SK-N-SH (cell line): ENCODE data around the gene COL4A2. TPM values are rescaled to one million over a fixed set of nuclear protein-coding genes. Genes with fewer than 3 reads are reported as not detected.

Experiments used
- CTCF ChIA-PET: fragments of 300-600, 350-600 bp; formaldehyde crosslinking; extraction: SDS; loops from one replicate; lab custom pipeline; 2021; lab: Yijun Ruan, JAX
- POLR2A ChIA-PET: fragments of 350-600 bp; sonication (Branson Sonifier 250); formaldehyde crosslinking; extraction: SDS; loops from one replicate; lab custom pipeline; 2020; ENCODE audit warnings: antibody characterized with exemption, inconsistent platforms; lab: Yijun Ruan, JAX
- DNase-seq: peaks from one replicate; pipeline ENCODE4 v3.0.0; 2012
- H2AFZ ChIP-seq: fragments of 200-600 bp; sonication (generic); 2 replicates; pipeline ENCODE4 v1.8.1; 2016; ENCODE audit warnings: antibody characterized with exemption, mild to moderate bottlenecking, low read depth
- H3F3A ChIP-seq: fragments of 200-600 bp; sonication (generic); replicated peaks from 2 replicates; pipeline ENCODE3; 2016; ENCODE audit warnings: antibody characterized with exemption, mild to moderate bottlenecking; ENCODE audit not compliant: insufficient read depth
- H3K27ac ChIP-seq, 2 experiments: fragments of 200-500 bp in 1 of 2; fragments of 200-600 bp in 1 of 2; sonication (Bioruptor generic) in 1 of 2; sonication (generic), shearing (Covaris generic) in 1 of 2; 2 replicates each; pipeline versions ENCODE4 v1.5.1 to v1.6.1; 2014 to 2016; ENCODE audit warnings: low read depth in 2 of 2, inconsistent platforms in 1 of 2, low read length in 1 of 2, mild to moderate bottlenecking in 1 of 2, mixed read lengths in 1 of 2
- H3K27me3 ChIP-seq: fragments of 200-600 bp; sonication (generic), shearing (Covaris generic); 2 replicates; pipeline ENCODE4 v1.6.1; 2016; ENCODE audit warnings: mixed run types; ENCODE audit not compliant: insufficient read depth
- H3K36me3 ChIP-seq, 2 experiments: fragments of 200-500 bp in 1 of 2; fragments of 200-600 bp in 1 of 2; sonication (Bioruptor generic) in 1 of 2; sonication (generic) in 1 of 2; replicated peaks in 1 of 2; 2 replicates each; pipeline versions ENCODE3 to v1.5.1; 2014 to 2016; ENCODE audit warnings: low read length in 1 of 2, mild to moderate bottlenecking in 1 of 2; ENCODE audit not compliant: insufficient read depth in 2 of 2, control insufficient read depth in 1 of 2
- H3K4me1 ChIP-seq, 2 experiments: fragments of 200-500 bp in 1 of 2; fragments of 200-600 bp in 1 of 2; sonication (Bioruptor generic) in 1 of 2; sonication (generic), shearing (Covaris generic) in 1 of 2; 2 replicates each; pipeline versions ENCODE4 v1.5.1 to v1.6.1; 2014 to 2016; ENCODE audit warnings: low read depth in 1 of 2, low read length in 1 of 2, mixed run types in 1 of 2; ENCODE audit not compliant: insufficient read depth in 2 of 2, control insufficient read depth in 1 of 2
- H3K4me2 ChIP-seq: fragments of 200-600 bp; sonication (generic), shearing (Covaris generic); 2 replicates; pipeline ENCODE4 v1.6.1; 2017; ENCODE audit warnings: mixed run types
- H3K4me3 ChIP-seq, 2 experiments: fragments of 200-500 bp in 1 of 2; fragments of 200-600 bp in 1 of 2; sonication (Bioruptor generic) in 1 of 2; sonication (generic), shearing (Covaris generic) in 1 of 2; 2 replicates each; pipeline versions ENCODE4 v1.5.1 to v1.8.1; 2014 to 2016; ENCODE audit warnings: low read depth in 2 of 2, inconsistent platforms in 1 of 2, low read length in 1 of 2, mild to moderate bottlenecking in 1 of 2, mixed read lengths in 1 of 2, moderate library complexity in 1 of 2
- H3K79me2 ChIP-seq: fragments of 200-600 bp; sonication (generic); 2 replicates; pipeline ENCODE4 v1.8.1; 2017; ENCODE audit warnings: mild to moderate bottlenecking; ENCODE audit not compliant: insufficient read depth
- H3K9ac ChIP-seq: fragments of 200-600 bp; sonication (generic); 2 replicates; pipeline ENCODE4 v1.6.1; 2017; ENCODE audit warnings: mixed run types
- H3K9me2 ChIP-seq: fragments of 200-600 bp; sonication (generic); 2 replicates; pipeline ENCODE4 v1.6.1; 2017; ENCODE audit warnings: mixed run types
- H3K9me3 ChIP-seq: fragments of 200-600 bp; sonication (generic); 2 replicates; pipeline ENCODE4 v1.6.1; 2017; ENCODE audit warnings: mixed run types, mild to moderate bottlenecking, moderate library complexity
- H4K20me1 ChIP-seq: fragments of 200-600 bp; sonication (generic); 2 replicates; pipeline ENCODE4 v1.6.1; 2017; ENCODE audit warnings: mild to moderate bottlenecking, mixed run types; ENCODE audit not compliant: insufficient read depth
- ELF1 ChIP-seq: IDR thresholded peaks from 2 replicates; pipeline ENCODE4 v1.4.0; 2012
- FOXM1 ChIP-seq: IDR thresholded peaks from 2 replicates; pipeline ENCODE4 v1.4.0; 2012; ENCODE audit warnings: low read depth, mild to moderate bottlenecking
- GATA2 ChIP-seq: sonication (generic); formaldehyde crosslinking; IDR thresholded peaks from 2 replicates; pipeline ENCODE4 v1.5.0; 2020; ENCODE audit warnings: mild to moderate bottlenecking, missing genetic modification reagents
- JUND ChIP-seq: IDR thresholded peaks from 2 replicates; pipeline ENCODE4 v1.4.0; 2012
- MXI1 ChIP-seq: IDR thresholded peaks from 2 replicates; pipeline ENCODE4 v1.6.1; 2012; ENCODE audit warnings: mild to moderate bottlenecking, low read depth, low read length, improper control_type of control experiment
- NFIC ChIP-seq: IDR thresholded peaks from 2 replicates; pipeline ENCODE4 v1.4.0; 2012; ENCODE audit warnings: borderline replicate concordance
- SIN3A ChIP-seq: IDR thresholded peaks from 2 replicates; pipeline ENCODE4 v1.6.1; 2012; ENCODE audit warnings: low read depth, mild to moderate bottlenecking, low read length, moderate library complexity, borderline replicate concordance
- TAF1 ChIP-seq: IDR thresholded peaks from 2 replicates; pipeline ENCODE4 v1.6.1; 2012; ENCODE audit warnings: low read depth, mild to moderate bottlenecking, low read length, moderate library complexity, borderline replicate concordance
- WGBS: methylation state at CpG from one replicate; pipeline ENCODE4 v1.1.6; 2017; ENCODE audit warnings: low lambda C conversion rate; 5-methylcytosine and 5-hydroxymethylcytosine counted together
- polyA plus RNA-seq, 3 experiments: library from polyadenylated mRNA; depleted of rRNA; stranded (reverse); fragments of >200 nt; gene quantifications; 2 replicates each; pipeline ENCODE4 v1.2.3, GENCODE V29; 2012
- TF ChIP-seq, protein P1 (sequence below): IDR thresholded peaks from 2 replicates; pipeline ENCODE4 v1.4.0; 2012; ENCODE audit warnings: low read depth, borderline replicate concordance
- TF ChIP-seq, protein P2 (sequence below): IDR thresholded peaks from 2 replicates; pipeline ENCODE4 v1.6.1; 2012; ENCODE audit warnings: mild to moderate bottlenecking, low read depth, low read length, moderate library complexity

COL4A2 gene
- polyA plus RNA-seq, 1 of the 3 experiments (the other 2 are of a cell fraction), result 137 TPM

DNA sequence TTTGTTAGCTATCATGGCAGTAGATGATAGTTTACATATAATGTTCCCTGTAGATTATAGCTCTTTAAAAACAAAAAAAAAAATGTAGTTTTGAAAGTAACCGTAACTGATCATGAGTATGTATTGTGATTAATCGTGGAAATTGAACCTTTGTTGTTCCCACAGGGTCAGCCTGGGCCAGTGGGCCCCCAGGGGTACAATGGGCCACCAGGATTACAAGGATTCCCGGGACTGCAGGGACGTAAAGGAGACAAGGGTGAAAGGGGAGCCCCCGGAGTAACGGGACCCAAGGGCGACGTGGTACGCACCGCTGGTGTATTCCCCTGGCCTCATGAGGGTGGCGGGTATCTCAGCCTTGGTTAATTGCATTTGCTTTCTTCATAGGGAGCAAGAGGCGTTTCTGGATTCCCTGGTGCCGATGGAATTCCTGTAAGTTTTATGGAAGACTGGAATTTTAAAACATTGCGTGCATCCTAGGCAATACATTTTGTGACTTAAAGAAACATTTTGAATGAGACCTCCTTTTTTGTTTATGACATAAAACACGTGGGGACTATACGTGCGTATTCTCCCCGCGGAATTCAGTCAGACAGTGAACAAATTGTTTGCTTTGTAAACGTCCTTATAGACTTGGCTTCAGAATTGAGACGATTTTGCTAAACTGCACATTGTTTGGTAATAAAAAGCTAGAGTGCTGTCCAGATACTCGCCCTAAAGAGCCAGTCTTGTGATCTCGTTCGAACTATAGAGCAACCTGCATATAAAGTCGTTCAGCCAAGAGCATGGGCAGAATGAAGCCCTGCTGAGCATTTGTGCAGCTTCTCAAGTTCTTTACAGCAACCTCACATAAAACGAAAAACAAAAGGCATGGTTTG lies 117.7 kb downstream of the COL4A2 start:
- H3K9me3 ChIP-seq, result no peaks in the 10 kb centered on the region
- no peaks in the 10 kb centered on the region for H3K9me2 ChIP-seq
- H3K4me3 ChIP-seq, result no peak overlapping the region
- H3F3A ChIP-seq, result no peaks in the 10 kb centered on the region
- no peaks in the 10 kb centered on the region for H4K20me1 ChIP-seq
- H3K4me2 ChIP-seq, result no peak overlapping the region
- H3K9ac ChIP-seq, result no peak overlapping the region
- CTCF ChIA-PET, result no interaction called here
- peaks cover 3% of the 10 kb centered on the region; the same call in 1 of the 2 replicates for H3K79me2 ChIP-seq
- no peaks in the 10 kb centered on the region for H3K27me3 ChIP-seq
- no peak for TF ChIP-seq FOXM1
- TF ChIP-seq GATA2, result no peak
- TF ChIP-seq NFIC, result no peak
- TF ChIP-seq, protein P1, sequence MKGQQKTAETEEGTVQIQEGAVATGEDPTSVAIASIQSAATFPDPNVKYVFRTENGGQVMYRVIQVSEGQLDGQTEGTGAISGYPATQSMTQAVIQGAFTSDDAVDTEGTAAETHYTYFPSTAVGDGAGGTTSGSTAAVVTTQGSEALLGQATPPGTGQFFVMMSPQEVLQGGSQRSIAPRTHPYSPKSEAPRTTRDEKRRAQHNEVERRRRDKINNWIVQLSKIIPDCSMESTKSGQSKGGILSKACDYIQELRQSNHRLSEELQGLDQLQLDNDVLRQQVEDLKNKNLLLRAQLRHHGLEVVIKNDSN, result no peak
- TF ChIP-seq, protein P2, sequence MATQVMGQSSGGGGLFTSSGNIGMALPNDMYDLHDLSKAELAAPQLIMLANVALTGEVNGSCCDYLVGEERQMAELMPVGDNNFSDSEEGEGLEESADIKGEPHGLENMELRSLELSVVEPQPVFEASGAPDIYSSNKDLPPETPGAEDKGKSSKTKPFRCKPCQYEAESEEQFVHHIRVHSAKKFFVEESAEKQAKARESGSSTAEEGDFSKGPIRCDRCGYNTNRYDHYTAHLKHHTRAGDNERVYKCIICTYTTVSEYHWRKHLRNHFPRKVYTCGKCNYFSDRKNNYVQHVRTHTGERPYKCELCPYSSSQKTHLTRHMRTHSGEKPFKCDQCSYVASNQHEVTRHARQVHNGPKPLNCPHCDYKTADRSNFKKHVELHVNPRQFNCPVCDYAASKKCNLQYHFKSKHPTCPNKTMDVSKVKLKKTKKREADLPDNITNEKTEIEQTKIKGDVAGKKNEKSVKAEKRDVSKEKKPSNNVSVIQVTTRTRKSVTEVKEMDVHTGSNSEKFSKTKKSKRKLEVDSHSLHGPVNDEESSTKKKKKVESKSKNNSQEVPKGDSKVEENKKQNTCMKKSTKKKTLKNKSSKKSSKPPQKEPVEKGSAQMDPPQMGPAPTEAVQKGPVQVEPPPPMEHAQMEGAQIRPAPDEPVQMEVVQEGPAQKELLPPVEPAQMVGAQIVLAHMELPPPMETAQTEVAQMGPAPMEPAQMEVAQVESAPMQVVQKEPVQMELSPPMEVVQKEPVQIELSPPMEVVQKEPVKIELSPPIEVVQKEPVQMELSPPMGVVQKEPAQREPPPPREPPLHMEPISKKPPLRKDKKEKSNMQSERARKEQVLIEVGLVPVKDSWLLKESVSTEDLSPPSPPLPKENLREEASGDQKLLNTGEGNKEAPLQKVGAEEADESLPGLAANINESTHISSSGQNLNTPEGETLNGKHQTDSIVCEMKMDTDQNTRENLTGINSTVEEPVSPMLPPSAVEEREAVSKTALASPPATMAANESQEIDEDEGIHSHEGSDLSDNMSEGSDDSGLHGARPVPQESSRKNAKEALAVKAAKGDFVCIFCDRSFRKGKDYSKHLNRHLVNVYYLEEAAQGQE, result no peak
- TF ChIP-seq JUND, result no peak
- H2AFZ ChIP-seq, result no peak overlapping the region
- no peak for DNase-seq
- WGBS, result 91% methylated on average over 26 of the region's 26 CpGs
- peaks cover 17 to 41% of the 10 kb centered on the region in 2 experiments for H3K36me3 ChIP-seq
- no peaks in the 10 kb centered on the region for H3K4me1 ChIP-seq
- POLR2A ChIA-PET, result no interaction called here
- no peak overlapping the region for H3K27ac ChIP-seq

DNA sequence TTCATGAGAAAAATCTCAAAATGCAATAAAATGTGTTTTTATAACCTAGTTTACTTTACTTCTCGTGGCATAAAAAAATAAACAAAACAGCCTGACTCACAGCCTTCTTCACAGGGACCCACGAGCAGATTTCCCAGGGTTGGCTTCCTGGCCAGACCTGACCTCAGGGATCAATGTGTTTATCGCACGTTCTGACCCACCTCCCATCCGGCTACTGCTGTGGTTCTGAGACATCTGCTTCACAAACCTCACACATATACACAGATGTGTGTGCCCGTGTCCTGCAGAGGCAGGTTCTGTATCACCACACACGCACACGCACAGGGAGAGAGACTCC lies 118.3 kb downstream of the COL4A2 start:
- H3F3A ChIP-seq, result no peaks in the 10 kb centered on the region
- TF ChIP-seq MXI1 (no peak), JUND (no peak), TAF1 (no peak), SIN3A (no peak), ELF1 (no peak)
- TF ChIP-seq, protein P1, result no peak
- H4K20me1 ChIP-seq, result no peaks in the 10 kb centered on the region
- no peak overlapping the region for H2AFZ ChIP-seq
- H3K9ac ChIP-seq, result no peak overlapping the region
- no peaks in the 10 kb centered on the region for H3K4me1 ChIP-seq
- H3K9me2 ChIP-seq, result no peaks in the 10 kb centered on the region
- peaks cover 23 to 41% of the 10 kb centered on the region in 2 experiments for H3K36me3 ChIP-seq
- ChIA-PET CTCF (interaction anchor here (0.9 kb wide), 1 partner anchor 13 kb away, joined by 3 read pairs; no protein-coding TSS in a partner anchor), POLR2A (no interaction called here)
- H3K27me3 ChIP-seq, result no peaks in the 10 kb centered on the region
- no peaks in the 10 kb centered on the region for H3K9me3 ChIP-seq
- no peak overlapping the region for H3K27ac ChIP-seq
- H3K4me2 ChIP-seq, result no peak overlapping the region
- no peaks in the 10 kb centered on the region for H3K79me2 ChIP-seq
- DNase-seq, result no peak
- 95% methylated on average over 8 of the region's 8 CpGs for WGBS
- H3K4me3 ChIP-seq, result no peak overlapping the region
